Measurements from ENCODE around the gene SOX2. TPM values are rescaled to one million over a fixed set of nuclear protein-coding genes. Genes with fewer than 3 reads are reported as not detected.

The SOX2 gene
- total RNA-seq, 1 experiment from 2014 or later: 189 TPM

GRCh38 chr3:181695661-181696491, 15.8 kb upstream of the SOX2 start:
- H3K27ac Mint-ChIP-seq: no peak overlapping the region
- no peaks in the 10 kb centered on the region for H3K9me3 Mint-ChIP-seq
- peak overlapping the region; percentile 89 for H3K4me3 Mint-ChIP-seq
- TF ChIP-seq MYBL2 (CRISPR knock-in tag; IDR thresholded peaks at IDR 0.05) (peak; percentile 49; the same call in 1 of the 2 replicates), RORB (CRISPR knock-in tag; IDR thresholded peaks at IDR 0.05) (no peak), JAZF1 (CRISPR knock-in tag; IDR thresholded peaks at IDR 0.05) (no peak), EMX1 (CRISPR knock-in tag; IDR thresholded peaks at IDR 0.05) (no peak), STAT6 (CRISPR knock-in tag; conservative IDR thresholded peaks at IDR 0.05; ENCODE audit: low read depth) (0 out of 2 replicates have a peak, but pooled peaks have one; percentile 52)
- TF ChIP-seq, protein P1, sequence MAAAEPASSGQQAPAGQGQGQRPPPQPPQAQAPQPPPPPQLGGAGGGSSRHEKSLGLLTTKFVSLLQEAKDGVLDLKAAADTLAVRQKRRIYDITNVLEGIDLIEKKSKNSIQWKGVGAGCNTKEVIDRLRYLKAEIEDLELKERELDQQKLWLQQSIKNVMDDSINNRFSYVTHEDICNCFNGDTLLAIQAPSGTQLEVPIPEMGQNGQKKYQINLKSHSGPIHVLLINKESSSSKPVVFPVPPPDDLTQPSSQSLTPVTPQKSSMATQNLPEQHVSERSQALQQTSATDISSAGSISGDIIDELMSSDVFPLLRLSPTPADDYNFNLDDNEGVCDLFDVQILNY (CRISPR knock-in tag; IDR thresholded peaks at IDR 0.05): no peak
- TF ChIP-seq, protein P2, sequence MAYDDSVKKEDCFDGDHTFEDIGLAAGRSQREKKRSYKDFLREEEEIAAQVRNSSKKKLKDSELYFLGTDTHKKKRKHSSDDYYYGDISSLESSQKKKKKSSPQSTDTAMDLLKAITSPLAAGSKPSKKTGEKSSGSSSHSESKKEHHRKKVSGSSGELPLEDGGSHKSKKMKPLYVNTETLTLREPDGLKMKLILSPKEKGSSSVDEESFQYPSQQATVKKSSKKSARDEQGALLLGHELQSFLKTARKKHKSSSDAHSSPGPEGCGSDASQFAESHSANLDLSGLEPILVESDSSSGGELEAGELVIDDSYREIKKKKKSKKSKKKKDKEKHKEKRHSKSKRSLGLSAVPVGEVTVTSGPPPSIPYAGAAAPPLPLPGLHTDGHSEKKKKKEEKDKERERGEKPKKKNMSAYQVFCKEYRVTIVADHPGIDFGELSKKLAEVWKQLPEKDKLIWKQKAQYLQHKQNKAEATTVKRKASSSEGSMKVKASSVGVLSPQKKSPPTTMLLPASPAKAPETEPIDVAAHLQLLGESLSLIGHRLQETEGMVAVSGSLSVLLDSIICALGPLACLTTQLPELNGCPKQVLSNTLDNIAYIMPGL (CRISPR knock-in tag; IDR thresholded peaks at IDR 0.05): peak; percentile 26; the same call in 1 of the 2 replicates
- TF ChIP-seq, protein P3, sequence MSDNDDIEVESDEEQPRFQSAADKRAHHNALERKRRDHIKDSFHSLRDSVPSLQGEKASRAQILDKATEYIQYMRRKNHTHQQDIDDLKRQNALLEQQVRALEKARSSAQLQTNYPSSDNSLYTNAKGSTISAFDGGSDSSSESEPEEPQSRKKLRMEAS (CRISPR knock-in tag; IDR thresholded peaks at IDR 0.05): no peak; the same call in 1 of the 2 replicates
- ChIA-PET POLR2A (no interaction called here), CTCF (no interaction called here)
- no peaks in the 10 kb centered on the region for H3K36me3 Mint-ChIP-seq
- DNase-seq (ENCODE audit: low spot score) (no peak), ATAC-seq (peak; percentile 4; the same call in 1 of the 2 replicates)
- H3K4me1 Mint-ChIP-seq: peaks cover 56% of the 10 kb centered on the region
- peaks cover 40% of the 10 kb centered on the region for H3K27me3 Mint-ChIP-seq (ENCODE audit: low read depth)

DNA sequence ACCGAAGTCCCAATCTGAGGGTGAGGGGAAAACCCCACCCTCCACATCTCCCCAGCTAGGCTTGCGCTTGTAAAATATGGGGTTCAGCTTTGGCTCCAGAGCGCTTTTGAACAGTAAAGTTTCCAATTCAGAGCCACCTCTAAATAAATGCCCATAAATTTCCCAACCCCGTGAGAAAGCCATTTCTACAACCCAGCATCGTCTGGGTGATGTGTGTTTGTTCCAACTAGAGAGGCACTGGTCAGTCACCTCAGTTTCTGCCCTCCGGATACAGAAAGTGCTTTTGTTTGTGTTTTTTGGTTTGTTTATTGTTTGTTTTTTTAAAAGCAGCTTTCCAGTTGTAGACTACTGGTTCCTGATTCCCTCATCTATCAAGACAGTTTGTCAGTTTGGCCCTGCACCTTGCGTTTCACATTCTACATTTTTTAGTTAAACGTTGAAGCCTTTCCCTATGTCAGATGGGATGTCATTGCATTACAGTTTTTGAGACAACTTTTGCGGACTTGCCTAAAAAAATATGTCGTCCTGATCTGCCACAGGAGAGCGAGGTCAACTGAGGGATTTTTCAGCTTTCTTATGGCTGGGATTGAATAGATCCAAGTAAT, 15.0 kb upstream of the SOX2 start:
- Mint-ChIP-seq H3K27me3 (ENCODE audit: low read depth) (peaks cover 40% of the 10 kb centered on the region), H3K4me3 (peak overlapping the region; percentile 89), H3K27ac (no peak overlapping the region), H3K4me1 (peaks cover 63% of the 10 kb centered on the region), H3K36me3 (no peaks in the 10 kb centered on the region), H3K9me3 (no peaks in the 10 kb centered on the region)
- CTCF ChIA-PET: interaction anchor here (0.6 kb wide), 1 partner anchor 920 kb away, joined by 4 read pairs; no protein-coding TSS in a partner anchor
- POLR2A ChIA-PET: no interaction called here
- no peak for ATAC-seq
- no peak for DNase-seq (ENCODE audit: low spot score)
- TF ChIP-seq ARID4B (CRISPR knock-in tag; IDR thresholded peaks at IDR 0.05; ENCODE audit: borderline replicate concordance) (no peak), MLX (CRISPR knock-in tag; IDR thresholded peaks at IDR 0.05) (no peak), TP53 (CRISPR knock-in tag; IDR thresholded peaks at IDR 0.05) (no peak), MYBL2 (CRISPR knock-in tag; IDR thresholded peaks at IDR 0.05) (no peak), ESRRA (CRISPR knock-in tag; IDR thresholded peaks at IDR 0.05; ENCODE audit: borderline replicate concordance) (no peak), CREB1 (CRISPR knock-in tag; IDR thresholded peaks at IDR 0.05) (no peak), KAT7 (CRISPR knock-in tag; IDR thresholded peaks at IDR 0.05; ENCODE audit: borderline replicate concordance) (no peak)
- TF ChIP-seq, protein P4, sequence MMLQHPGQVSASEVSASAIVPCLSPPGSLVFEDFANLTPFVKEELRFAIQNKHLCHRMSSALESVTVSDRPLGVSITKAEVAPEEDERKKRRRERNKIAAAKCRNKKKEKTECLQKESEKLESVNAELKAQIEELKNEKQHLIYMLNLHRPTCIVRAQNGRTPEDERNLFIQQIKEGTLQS (CRISPR knock-in tag; conservative IDR thresholded peaks at IDR 0.05): no peak
- TF ChIP-seq, protein P2 (CRISPR knock-in tag; IDR thresholded peaks at IDR 0.05): no peak

Data from WTC11 (cell line).